IMR-90 (cell line): ENCODE data around the gene POLD3. TPM values are rescaled to one million over a fixed set of nuclear protein-coding genes. Genes with fewer than 3 reads are reported as not detected.

Experiments
- ATAC-seq: fragments of 200-7000 bp; cut with Tn5 transposase; 2 replicates; pipeline ENCODE4 v1.9.1; 2020; ENCODE audit warnings: low read depth, mild to moderate bottlenecking, moderate library complexity
- BruUV-seq: library from RNA; stranded (reverse); fragments of 400-500 nt; replicated peaks from 2 replicates; lab custom pipeline; 2021; lab: Mats Ljungman, UMichigan
- CTCF ChIA-PET: fragments of 300-600 bp; formaldehyde crosslinking; extraction: SDS; loops from one replicate; lab custom pipeline; 2021; ENCODE audit warnings: antibody characterized with exemption; lab: Yijun Ruan, JAX
- POLR2A ChIA-PET: fragments of 300-600 bp; sonication (Branson Sonifier 250); formaldehyde crosslinking; loops from one replicate; lab custom pipeline; 2022; ENCODE audit warnings: antibody characterized with exemption; ENCODE audit not compliant: unreplicated experiment; lab: Charles Lee
- DNase-seq: peaks from one replicate; pipeline ENCODE4 v3.0.0; 2013
- H2AFZ ChIP-seq: replicated peaks from 2 replicates; pipeline ENCODE3; 2013; ENCODE audit warnings: low read length, mild to moderate bottlenecking; ENCODE audit not compliant: poor library complexity
- H2AK5ac ChIP-seq: 2 replicates; pipeline ENCODE4 v1.6.1; 2013; ENCODE audit warnings: low read depth, low read length, inconsistent platforms
- H2AK9ac ChIP-seq: replicated peaks from 2 replicates; pipeline ENCODE3; 2013; ENCODE audit warnings: mild to moderate bottlenecking, low read depth, low read length, moderate library complexity; ENCODE audit not compliant: poor library complexity
- H2BK120ac ChIP-seq: 2 replicates; pipeline ENCODE4 v1.6.1; 2013; ENCODE audit warnings: low read depth, low read length, inconsistent platforms
- H2BK15ac ChIP-seq: 3 replicates; pipeline ENCODE4 v1.6.1; 2013; ENCODE audit warnings: low read depth, low read length, inconsistent platforms
- H2BK20ac ChIP-seq: 2 replicates; pipeline ENCODE4 v1.6.1; 2013; ENCODE audit warnings: low read depth, mild to moderate bottlenecking, inconsistent platforms, low read length, moderate library complexity
- H2BK5ac ChIP-seq: 2 replicates; pipeline ENCODE4 v1.6.1; 2013; ENCODE audit warnings: mild to moderate bottlenecking, low read depth, low read length, inconsistent platforms; ENCODE audit not compliant: poor library complexity, severe bottlenecking
- H3K14ac ChIP-seq: replicated peaks from 2 replicates; pipeline ENCODE4 v1.6.1; 2013; ENCODE audit warnings: low read depth, low read length, inconsistent platforms
- H3K18ac ChIP-seq: 2 replicates; pipeline ENCODE4 v1.6.1; 2013; ENCODE audit warnings: low read depth, low read length, control low read depth
- H3K23ac ChIP-seq: 2 replicates; pipeline ENCODE4 v1.6.1; 2013; ENCODE audit warnings: low read depth, low read length, inconsistent platforms
- H3K27ac ChIP-seq: 2 replicates; pipeline ENCODE4 v1.5.1; 2013; ENCODE audit warnings: mild to moderate bottlenecking, control low read depth, low read length; ENCODE audit not compliant: insufficient read depth
- H3K27me3 ChIP-seq: 2 replicates; pipeline ENCODE4 v1.6.1; 2013; ENCODE audit warnings: low read length; ENCODE audit not compliant: control insufficient read depth, insufficient read depth
- H3K36me3 ChIP-seq: 2 replicates; pipeline ENCODE4 v1.6.1; 2013; ENCODE audit warnings: low read length, mixed read lengths; ENCODE audit not compliant: control insufficient read depth, insufficient read depth
- H3K4ac ChIP-seq: 2 replicates; pipeline ENCODE4 v1.6.1; 2013; ENCODE audit warnings: low read depth, low read length, inconsistent platforms
- H3K4me1 ChIP-seq: 2 replicates; pipeline ENCODE4 v1.6.1; 2013; ENCODE audit warnings: low read length, mixed read lengths; ENCODE audit not compliant: control insufficient read depth, insufficient read depth
- H3K4me2 ChIP-seq: 2 replicates; pipeline ENCODE4 v1.6.1; 2013; ENCODE audit warnings: low read depth, mild to moderate bottlenecking, control low read depth, low read length, moderate library complexity
- H3K4me3 ChIP-seq: 2 replicates; pipeline ENCODE4 v1.5.1; 2013; ENCODE audit warnings: low read depth, mild to moderate bottlenecking, control low read depth, low read length, moderate library complexity; ENCODE audit not compliant: insufficient read depth
- H3K56ac ChIP-seq: 2 replicates; pipeline ENCODE4 v1.6.1; 2013; ENCODE audit warnings: low read length, inconsistent platforms; ENCODE audit not compliant: insufficient read depth; ENCODE audit errors: extremely low read depth
- H3K79me1 ChIP-seq, 2 experiments: 2 replicates each; pipeline ENCODE4 v1.6.1; 2013; ENCODE audit warnings: low read length in 2 of 2, inconsistent platforms in 1 of 2, low read depth in 1 of 2
- H3K9ac ChIP-seq: 2 replicates; pipeline ENCODE4 v1.6.1; 2013; ENCODE audit warnings: low read depth, low read length, control low read depth
- H3K9me1 ChIP-seq: 2 replicates; pipeline ENCODE4 v1.6.1; 2013; ENCODE audit warnings: low read length, inconsistent platforms; ENCODE audit not compliant: insufficient read depth
- H3K9me3 ChIP-seq: 2 replicates; pipeline ENCODE4 v1.6.1; 2013; ENCODE audit warnings: low read length; ENCODE audit not compliant: control insufficient read depth, insufficient read depth
- H4K20me1 ChIP-seq: 2 replicates; pipeline ENCODE4 v1.6.1; 2013; ENCODE audit warnings: low read length, inconsistent platforms; ENCODE audit not compliant: insufficient read depth
- H4K5ac ChIP-seq: 2 replicates; pipeline ENCODE4 v1.6.1; 2013; ENCODE audit warnings: mild to moderate bottlenecking, low read depth, low read length, control low read depth
- H4K8ac ChIP-seq, 2 experiments: 2 replicates each; pipeline ENCODE4 v1.6.1; 2013; ENCODE audit warnings: low read depth in 2 of 2, low read length in 2 of 2, control low read depth in 1 of 2, inconsistent platforms in 1 of 2
- H4K91ac ChIP-seq: 2 replicates; pipeline ENCODE4 v1.6.1; 2013; ENCODE audit warnings: low read depth, low read length, inconsistent platforms; ENCODE audit not compliant: insufficient read depth
- BHLHE40 ChIP-seq: fragments of 150-350 bp; IDR thresholded peaks from 2 replicates; pipeline ENCODE4 v1.6.1; 2016; ENCODE audit warnings: mild to moderate bottlenecking, low read depth, low read length
- CEBPB ChIP-seq: IDR thresholded peaks from 2 replicates; pipeline ENCODE4 v1.6.1; 2012; ENCODE audit warnings: low read depth, low read length, improper control_type of control experiment
- CHD1 ChIP-seq: IDR thresholded peaks from 2 replicates; pipeline ENCODE4 v1.6.1; 2012; ENCODE audit warnings: low read depth, low read length, improper control_type of control experiment
- FOS ChIP-seq: fragments of 150-350 bp; IDR thresholded peaks from 2 replicates; pipeline ENCODE4 v1.6.1; 2016; ENCODE audit warnings: low read depth, low read length
- MAFK ChIP-seq: IDR thresholded peaks from 2 replicates; pipeline ENCODE4 v1.6.1; 2012; ENCODE audit warnings: low read depth, low read length, improper control_type of control experiment
- MAZ ChIP-seq: IDR thresholded peaks from 2 replicates; pipeline ENCODE4 v1.6.1; 2012; ENCODE audit warnings: low read depth, mild to moderate bottlenecking, low read length, improper control_type of control experiment, moderate library complexity, borderline replicate concordance
- MXI1 ChIP-seq: IDR thresholded peaks from 2 replicates; pipeline ENCODE4 v1.6.1; 2012; ENCODE audit warnings: low read depth, mild to moderate bottlenecking, low read length, moderate library complexity, borderline replicate concordance
- NFE2L2 ChIP-seq: fragments of 150-350 bp; IDR thresholded peaks from 2 replicates; pipeline ENCODE4 v1.6.1; 2016; ENCODE audit warnings: low read depth, mild to moderate bottlenecking, low read length
- POLR2A ChIP-seq: IDR thresholded peaks from 2 replicates; pipeline ENCODE4 v1.6.1; 2012; ENCODE audit warnings: mild to moderate bottlenecking, low read depth, low read length
- RAD21 ChIP-seq: IDR thresholded peaks from 2 replicates; pipeline ENCODE4 v1.6.1; 2012; ENCODE audit warnings: low read length, improper control_type of control experiment
- RCOR1 ChIP-seq: IDR thresholded peaks from 2 replicates; pipeline ENCODE4 v1.6.1; 2012; ENCODE audit warnings: mild to moderate bottlenecking, low read length, improper control_type of control experiment; ENCODE audit not compliant: insufficient replicate concordance
- RFX5 ChIP-seq: IDR thresholded peaks from 2 replicates; pipeline ENCODE4 v1.8.0; 2012; ENCODE audit warnings: low read depth, mild to moderate bottlenecking, low read length, moderate library complexity
- SMC3 ChIP-seq: fragments of 150-350 bp; IDR thresholded peaks from 2 replicates; pipeline ENCODE4 v1.6.1; 2016; ENCODE audit warnings: low read depth, mild to moderate bottlenecking, antibody characterized with exemption, low read length, moderate library complexity
- dilution Hi-C: fragments of 300-500 bp; cut with HindIII; formaldehyde crosslinking; loops from one replicate; pipeline ENCODE4 v1.14.3; 2018; ENCODE audit warnings: low sequenced_read_pairs; ENCODE audit not compliant: unreplicated experiment
- in situ Hi-C: fragments of 300-500 bp; cut with MboI; formaldehyde crosslinking; loops from 3 replicates; pipeline ENCODE4 v1.14.3; 2019; ENCODE audit warnings: low sequenced_read_pairs, inconsistent platforms, mixed read lengths
- intact Hi-C: fragments of 100-400 bp; cut with micrococcal nuclease; formaldehyde crosslinking; loops from 2 replicates; pipeline ENCODE4 v1.10.0; 2022
- polyA plus RNA-seq, 3 experiments: library from polyadenylated mRNA; depleted of rRNA; stranded (reverse); fragments of >200 nt; gene quantifications; 2 replicates each; pipeline ENCODE4 v1.2.3, GENCODE V29; 2012; ENCODE audit warnings: low replicate concordance in 1 of 3
- total RNA-seq: library from RNA; depleted of rRNA; stranded (reverse); fragments of >200 nt; gene quantifications from 2 replicates; pipeline ENCODE4 v1.2.3, GENCODE V29; 2012
- TF ChIP-seq, protein P1 (sequence below): conservative IDR thresholded peaks from 2 replicates; pipeline ENCODE4 v1.5.1; 2012; ENCODE audit warnings: mild to moderate bottlenecking, low read depth, low read length, improper control_type of control experiment
- TF ChIP-seq, protein P2 (sequence below): fragments of 150-350 bp; IDR thresholded peaks from 2 replicates; pipeline ENCODE4 v1.6.1; 2016; ENCODE audit warnings: low read depth, mild to moderate bottlenecking, low read length, moderate library complexity, borderline replicate concordance
- TF ChIP-seq, protein P3 (sequence below): fragments of 150-350 bp; IDR thresholded peaks from 2 replicates; pipeline ENCODE4 v1.6.1; 2017; ENCODE audit warnings: mild to moderate bottlenecking, antibody characterized with exemption, low read length, low read depth

The POLD3 gene
- total and polyA plus RNA-seq, 2 of the 4 experiments (the other 2 are of a cell fraction) = 9.1 to 9.2 TPM

DNA sequence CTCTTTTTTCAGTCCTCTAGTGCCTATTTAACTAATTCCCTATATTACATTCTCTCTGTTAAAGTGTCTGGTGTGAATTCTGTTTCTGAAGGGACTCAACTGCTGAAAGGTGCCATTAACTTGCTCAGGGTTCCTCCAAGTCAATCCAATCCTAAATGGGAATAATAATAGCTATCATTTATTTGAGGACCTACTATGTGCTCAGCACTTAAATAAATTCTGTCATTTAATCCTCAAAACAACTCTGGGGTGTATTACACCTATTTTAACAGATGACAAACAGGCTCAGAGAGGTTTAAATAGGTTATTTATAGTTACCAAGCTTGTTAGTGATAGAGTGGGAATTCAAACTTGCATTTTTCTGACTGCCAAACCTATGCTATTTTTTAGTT lies 40.6 kb upstream of the POLD3 start:
- Histone ChIP-seq H3K27ac (no peak overlapping the region), H3K14ac (no peak overlapping the region), H4K20me1 (no peaks in the 10 kb centered on the region), H4K5ac (no peak overlapping the region), H2BK15ac (no peak overlapping the region), H3K18ac (no peak overlapping the region), H3K23ac (no peak overlapping the region), H3K9ac (no peak overlapping the region), H3K79me1 (no peaks in the 10 kb centered on the region), H4K91ac (no peak overlapping the region), H2AK9ac (no peak overlapping the region), H2BK120ac (no peak overlapping the region), H2AK5ac (no peak overlapping the region), H3K4me2 (no peak overlapping the region), H4K8ac (no peak overlapping the region), H3K36me3 (no peaks in the 10 kb centered on the region), H2BK20ac (no peak overlapping the region), H3K4me1 (no peaks in the 10 kb centered on the region), H3K27me3 (peaks cover 18% of the 10 kb centered on the region), H3K4me3 (no peak overlapping the region), H3K9me3 (no peaks in the 10 kb centered on the region), H2BK5ac (no peak overlapping the region), H3K4ac (no peak overlapping the region), H2AFZ (no peak overlapping the region), H3K9me1 (no peaks in the 10 kb centered on the region), H3K56ac (no peak overlapping the region)
- intact Hi-C loops (no loop called here), dilution Hi-C loops (no loop called here), in situ Hi-C loops (no loop called here)
- ATAC-seq (no peak), DNase-seq (no peak)
- TF ChIP-seq, protein P1, sequence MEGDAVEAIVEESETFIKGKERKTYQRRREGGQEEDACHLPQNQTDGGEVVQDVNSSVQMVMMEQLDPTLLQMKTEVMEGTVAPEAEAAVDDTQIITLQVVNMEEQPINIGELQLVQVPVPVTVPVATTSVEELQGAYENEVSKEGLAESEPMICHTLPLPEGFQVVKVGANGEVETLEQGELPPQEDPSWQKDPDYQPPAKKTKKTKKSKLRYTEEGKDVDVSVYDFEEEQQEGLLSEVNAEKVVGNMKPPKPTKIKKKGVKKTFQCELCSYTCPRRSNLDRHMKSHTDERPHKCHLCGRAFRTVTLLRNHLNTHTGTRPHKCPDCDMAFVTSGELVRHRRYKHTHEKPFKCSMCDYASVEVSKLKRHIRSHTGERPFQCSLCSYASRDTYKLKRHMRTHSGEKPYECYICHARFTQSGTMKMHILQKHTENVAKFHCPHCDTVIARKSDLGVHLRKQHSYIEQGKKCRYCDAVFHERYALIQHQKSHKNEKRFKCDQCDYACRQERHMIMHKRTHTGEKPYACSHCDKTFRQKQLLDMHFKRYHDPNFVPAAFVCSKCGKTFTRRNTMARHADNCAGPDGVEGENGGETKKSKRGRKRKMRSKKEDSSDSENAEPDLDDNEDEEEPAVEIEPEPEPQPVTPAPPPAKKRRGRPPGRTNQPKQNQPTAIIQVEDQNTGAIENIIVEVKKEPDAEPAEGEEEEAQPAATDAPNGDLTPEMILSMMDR = no peak
- TF ChIP-seq NFE2L2 (no peak), RAD21 (no peak), CHD1 (no peak), FOS (no peak), CEBPB (no peak), POLR2A (no peak), SMC3 (no peak), MAFK (no peak), RFX5 (no peak), BHLHE40 (no peak), MAZ (no peak), RCOR1 (no peak), MXI1 (no peak)
- TF ChIP-seq, protein P2, sequence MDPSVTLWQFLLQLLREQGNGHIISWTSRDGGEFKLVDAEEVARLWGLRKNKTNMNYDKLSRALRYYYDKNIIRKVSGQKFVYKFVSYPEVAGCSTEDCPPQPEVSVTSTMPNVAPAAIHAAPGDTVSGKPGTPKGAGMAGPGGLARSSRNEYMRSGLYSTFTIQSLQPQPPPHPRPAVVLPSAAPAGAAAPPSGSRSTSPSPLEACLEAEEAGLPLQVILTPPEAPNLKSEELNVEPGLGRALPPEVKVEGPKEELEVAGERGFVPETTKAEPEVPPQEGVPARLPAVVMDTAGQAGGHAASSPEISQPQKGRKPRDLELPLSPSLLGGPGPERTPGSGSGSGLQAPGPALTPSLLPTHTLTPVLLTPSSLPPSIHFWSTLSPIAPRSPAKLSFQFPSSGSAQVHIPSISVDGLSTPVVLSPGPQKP = no peak
- TF ChIP-seq, protein P3, sequence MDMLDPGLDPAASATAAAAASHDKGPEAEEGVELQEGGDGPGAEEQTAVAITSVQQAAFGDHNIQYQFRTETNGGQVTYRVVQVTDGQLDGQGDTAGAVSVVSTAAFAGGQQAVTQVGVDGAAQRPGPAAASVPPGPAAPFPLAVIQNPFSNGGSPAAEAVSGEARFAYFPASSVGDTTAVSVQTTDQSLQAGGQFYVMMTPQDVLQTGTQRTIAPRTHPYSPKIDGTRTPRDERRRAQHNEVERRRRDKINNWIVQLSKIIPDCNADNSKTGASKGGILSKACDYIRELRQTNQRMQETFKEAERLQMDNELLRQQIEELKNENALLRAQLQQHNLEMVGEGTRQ = no peak
- no TSS peak for BruUV-seq
- ChIA-PET CTCF (no interaction called here), POLR2A (no interaction called here)
